HG03066 (cell line): ENCODE results near the gene DHRS4.
"Not testable (repeated sequence)": the region's sequence is repeated elsewhere in the genome, so short reads cannot be mapped to it uniquely, and the experiment has no call there.

Source experiments
- ATAC-seq: cut with Tn5 transposase; IDR thresholded peaks from one replicate; pipeline ENCODE4 v1.9.1; 2021; ENCODE audit warnings: low read depth; ENCODE audit not compliant: unreplicated experiment

Gene DHRS4

GRCh38 chr14:23939607-23940326 is 13.8 kb upstream of the DHRS4 start:
- no peak for ATAC-seq

DNA sequence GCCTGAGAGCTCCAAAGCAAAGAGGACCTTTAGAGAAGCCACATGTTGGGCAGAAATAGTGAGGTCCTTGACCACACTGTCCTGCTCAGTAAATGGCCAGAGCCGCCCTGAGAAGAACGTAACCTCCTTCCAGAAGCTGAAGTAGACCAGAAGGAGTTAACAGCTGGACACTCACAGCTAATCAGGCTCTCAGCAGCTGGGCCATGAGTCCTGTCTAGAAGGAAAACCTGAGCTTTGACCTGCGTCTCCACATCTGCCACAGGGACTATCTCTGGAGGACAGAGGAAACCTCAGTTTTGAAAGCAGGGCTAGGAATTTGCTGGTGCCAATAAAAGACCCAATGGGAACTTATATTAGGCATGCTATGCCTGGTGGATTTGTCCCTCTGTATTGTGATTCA is 12.3 kb upstream of the DHRS4 start:
- ATAC-seq = no peak

DNA sequence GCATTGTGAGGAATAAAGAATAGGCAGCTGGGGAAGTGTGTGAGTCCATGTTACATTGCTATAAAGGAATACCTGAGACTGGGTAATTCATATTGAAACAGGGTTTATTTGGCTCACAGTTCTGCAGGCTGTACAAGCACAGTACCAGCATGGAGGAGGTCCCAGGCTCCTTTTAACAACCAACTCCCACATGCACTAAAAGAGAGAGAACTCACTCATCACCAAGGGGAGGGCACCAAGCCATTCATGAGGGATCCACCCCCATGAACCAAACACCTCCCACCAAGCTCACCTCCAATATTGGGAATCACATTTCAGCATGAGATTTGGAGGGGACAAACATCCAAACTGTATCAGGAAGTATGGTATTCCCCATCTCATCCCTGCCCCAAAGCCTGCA is 11.9 kb upstream of the DHRS4 start:
- ATAC-seq = no peak

GRCh38 chr14:23942587-23942986 is 11.0 kb upstream of the DHRS4 start:
- ATAC-seq = no peak

DNA sequence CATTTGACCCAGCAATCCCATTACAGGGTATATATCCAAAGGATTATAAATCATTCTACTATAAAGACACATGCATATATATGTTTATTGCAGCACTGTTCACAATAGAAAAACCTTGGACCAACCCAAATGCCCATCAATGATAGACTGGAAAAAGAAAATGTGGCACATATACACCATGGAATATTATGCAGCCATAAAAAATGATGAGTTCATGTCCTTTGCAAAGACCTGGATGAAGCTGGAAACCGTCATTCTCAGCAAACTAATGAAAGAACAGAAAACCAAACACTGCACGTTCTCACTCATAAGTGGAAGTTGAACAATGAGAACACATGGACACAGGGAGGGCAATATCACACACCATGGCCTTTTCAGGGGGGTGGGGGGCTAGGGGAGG is 4.5 kb upstream of the DHRS4 start:
- not testable (repeated sequence) for ATAC-seq

- no peak for ATAC-seq
These were observed 3.0 kb upstream of the DHRS4 start for GRCh38 chr14:23950411-23951135.

DNA sequence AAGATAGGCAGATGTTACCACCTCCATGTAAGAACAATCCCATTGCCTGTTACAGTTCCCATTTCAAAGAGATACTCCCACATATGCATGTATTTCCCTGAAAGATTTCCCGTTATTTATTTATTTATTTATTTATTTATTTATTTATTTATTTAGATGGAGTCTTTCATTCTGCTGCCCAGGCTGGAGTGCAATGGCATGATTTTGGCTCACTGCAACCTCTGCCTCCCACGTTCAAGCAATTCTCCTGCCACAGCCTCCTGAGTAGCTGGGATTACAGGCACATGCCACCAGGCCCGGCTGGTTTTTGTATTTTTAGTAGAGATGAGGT is 2.5 kb upstream of the DHRS4 start:
- ATAC-seq = not testable (repeated sequence)

DNA sequence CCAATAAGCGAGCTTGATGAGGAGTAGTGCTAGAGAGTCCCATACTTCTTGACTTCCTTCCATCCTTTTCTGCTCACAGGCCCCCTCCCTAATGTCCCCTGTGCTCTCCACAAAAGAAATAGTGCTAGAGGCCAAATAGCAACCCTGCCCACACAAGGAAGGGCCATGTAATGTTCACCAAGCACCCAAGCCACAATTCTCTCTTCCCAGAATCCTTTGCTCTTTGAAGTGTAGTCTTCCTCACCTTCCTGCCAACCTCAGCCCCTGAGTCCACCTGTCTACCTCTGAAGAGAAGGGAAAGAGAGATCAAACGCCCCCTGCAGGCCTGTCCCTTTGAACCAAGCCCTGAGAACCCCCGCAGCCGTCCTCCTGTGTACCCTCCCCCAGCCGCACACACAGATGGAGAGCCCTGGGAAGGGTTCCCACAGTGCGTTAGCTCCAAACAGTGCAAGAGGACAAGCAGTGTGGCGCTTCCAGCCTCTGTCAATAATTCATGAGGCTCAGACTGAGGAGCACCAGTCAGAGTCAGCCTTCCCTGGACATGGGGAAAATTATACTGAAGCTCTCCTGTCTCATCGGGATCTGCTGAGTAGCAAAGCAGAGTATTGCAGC is 1.9 kb upstream of the DHRS4 start:
- no peak for ATAC-seq

- ATAC-seq = not testable (repeated sequence)
These were observed 480 bp upstream of the DHRS4 start for GRCh38 chr14:23953116-23953463.

DNA sequence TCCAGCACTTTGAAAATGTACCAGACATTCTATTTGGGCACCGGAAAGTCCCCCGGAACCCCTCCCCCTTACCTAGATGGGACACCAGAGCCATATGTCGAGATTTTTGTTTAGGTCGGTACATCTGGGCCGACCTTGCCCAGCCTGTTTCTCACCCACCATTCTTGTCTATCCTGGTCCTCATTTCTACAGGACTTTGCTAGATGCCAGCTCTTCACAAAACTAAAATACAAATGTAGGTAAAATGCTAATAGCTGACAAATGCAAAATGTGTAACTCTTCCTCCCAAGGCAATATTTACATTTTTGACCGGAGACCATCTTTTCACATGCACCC is 677 bp downstream of the DHRS4 start:
- ATAC-seq = peak; percentile 17

- not testable (repeated sequence) for ATAC-seq
These were observed 1.4 kb downstream of the DHRS4 start for GRCh38 chr14:23954965-23955364.

GRCh38 chr14:23955811-23956210 is 2.2 kb downstream of the DHRS4 start:
- ATAC-seq = not testable (repeated sequence)

DNA sequence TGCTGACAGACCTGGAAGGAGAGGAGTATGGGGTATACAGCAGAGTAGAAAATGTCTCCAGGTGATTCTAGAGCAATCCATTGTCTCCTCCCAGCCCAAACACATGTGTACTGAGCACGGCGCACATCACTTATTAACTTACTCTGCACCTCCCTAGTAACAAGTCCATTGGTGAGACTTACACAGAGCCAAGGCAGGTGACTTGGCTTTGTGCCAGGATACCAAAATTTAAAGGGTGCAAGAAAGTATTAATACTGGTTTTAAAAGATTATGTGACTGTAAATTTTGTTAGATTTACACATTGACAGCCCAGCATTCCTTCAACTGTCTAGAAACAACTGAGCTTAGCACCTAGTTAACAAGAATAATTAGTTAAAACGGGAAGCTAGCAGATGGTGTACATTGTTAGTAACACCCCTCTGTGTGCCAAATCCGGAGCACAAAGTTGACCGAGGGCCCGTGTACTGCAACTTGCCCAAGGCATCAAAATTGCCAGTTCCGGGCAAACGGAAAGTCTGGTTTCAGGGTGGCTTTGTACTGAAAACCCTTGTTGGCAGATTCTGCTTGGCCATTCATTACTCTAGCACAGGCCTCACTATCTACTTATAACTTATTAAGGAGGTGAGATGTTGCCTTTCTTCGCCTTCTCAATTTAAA is 4.5 kb downstream of the DHRS4 start:
- ATAC-seq = not testable (repeated sequence)

DNA sequence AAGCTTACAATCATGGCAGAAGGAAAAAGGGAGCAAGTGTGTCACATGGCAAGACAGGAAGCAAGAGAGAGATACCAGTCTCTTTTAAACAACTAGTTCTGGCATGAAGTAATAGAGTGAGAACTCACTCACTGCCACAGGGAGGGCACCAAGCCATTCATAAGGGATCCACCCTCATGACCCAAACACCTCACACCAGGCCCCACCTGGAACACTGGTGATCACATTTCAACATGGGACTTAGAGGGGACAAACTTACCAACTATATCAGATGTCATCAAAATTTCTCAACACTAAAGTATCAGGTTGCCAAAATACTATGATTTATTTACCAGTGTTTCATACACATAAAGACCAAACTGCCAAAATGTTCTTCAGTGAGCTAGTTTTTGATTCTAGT is 7.3 kb downstream of the DHRS4 start:
- ATAC-seq = not testable (repeated sequence)

DNA sequence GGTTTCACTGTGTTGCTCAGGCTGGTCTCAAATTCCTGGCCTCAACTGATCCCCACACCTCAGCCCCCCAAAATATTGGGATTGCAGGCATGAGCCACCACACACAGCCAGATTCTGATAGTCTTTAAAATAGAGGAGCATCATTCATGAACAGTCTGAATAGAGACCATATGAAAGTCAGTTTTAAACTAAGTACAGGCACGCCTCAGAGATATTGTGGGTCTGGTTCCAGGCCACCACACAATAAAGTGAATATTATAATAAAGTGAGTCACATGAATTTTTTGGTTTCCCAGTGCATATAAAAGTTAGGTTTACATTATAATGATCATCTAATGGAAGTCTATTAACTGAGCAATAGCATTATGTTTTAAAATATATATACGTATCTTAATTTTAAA is 8.1 kb downstream of the DHRS4 start:
- not testable (repeated sequence) for ATAC-seq

GRCh38 chr14:23969130-23969480 is 15.5 kb downstream of the DHRS4 start:
- not testable (repeated sequence) for ATAC-seq

DNA sequence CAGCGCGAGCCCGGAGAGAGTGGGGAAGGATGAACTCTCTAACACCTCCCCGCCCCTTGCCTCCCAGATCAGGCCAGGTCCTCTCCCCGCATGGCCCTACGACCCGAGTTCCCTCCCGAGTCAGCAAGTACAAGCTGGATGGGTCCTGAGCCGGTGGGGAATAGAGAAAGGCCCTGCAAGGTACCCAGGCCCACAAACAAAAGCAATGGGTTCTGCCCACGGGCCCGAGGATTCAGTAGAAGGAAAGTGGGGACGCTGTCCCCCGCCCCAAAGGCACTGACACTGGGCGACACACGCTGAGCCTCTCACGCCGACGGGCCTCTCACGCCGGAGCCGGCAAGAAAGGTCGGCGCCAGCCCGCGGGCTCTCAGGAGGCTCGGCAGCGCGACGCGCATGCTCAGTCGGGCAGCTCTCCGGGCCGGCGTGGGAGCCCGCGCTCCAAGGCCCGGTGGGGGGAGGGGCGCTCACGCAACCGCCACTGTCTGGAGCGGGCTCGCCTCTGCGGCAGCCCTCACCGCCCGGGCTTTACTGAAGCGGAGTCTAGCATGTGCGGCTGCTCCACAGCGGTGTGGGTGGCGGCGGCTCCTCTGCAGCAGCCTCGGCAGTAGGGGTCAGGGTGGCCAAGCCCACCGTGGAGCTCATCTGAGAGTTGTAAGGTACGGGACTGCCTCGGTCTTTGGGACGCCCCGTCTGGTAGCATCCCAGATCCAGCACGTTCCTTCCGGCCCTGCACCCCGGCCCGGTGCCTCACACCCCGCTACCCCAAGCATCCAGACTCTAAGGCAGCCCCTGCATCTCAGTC is 16.1 kb downstream of the DHRS4 start:
- ATAC-seq = peak; percentile 80

DNA sequence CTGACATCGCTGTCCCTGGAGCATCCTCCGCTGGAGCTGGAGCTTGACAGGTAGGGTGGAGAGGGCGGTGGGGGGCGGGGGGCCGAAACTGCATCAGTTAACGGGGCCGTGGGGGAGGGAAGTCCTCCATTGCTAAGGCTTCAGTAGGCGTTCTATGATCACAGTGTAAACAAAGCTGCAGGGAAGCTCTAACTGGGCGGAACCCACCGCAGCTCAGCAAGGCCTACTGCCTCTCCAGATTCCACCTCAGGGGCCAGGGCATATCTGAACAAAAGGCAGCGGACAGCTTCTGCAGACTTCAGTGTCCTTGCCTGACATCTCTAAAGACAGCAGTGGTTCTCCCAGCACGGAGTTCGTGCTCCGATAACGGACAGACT is 16.7 kb downstream of the DHRS4 start:
- not testable (repeated sequence) for ATAC-seq

DNA sequence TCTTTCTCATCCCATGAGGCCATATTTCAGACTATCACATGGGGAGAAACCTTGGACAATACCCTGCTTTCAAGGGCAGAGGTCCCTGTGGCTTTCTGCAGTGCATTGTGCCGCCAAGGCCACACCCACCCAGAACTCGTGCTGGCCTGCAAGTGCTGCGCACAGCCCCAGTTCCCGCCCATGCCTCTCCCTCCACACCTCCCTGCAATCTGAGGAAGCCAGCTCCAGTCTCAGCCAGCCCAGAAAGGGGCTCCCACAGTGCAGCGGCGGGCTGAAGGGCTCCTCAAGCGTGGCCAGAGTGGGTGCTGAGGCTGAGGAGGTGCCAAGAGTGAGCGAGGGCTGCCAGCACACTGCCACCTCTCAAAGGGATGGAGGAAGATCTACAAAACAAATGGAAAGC is 19.6 kb downstream of the DHRS4 start:
- not testable (repeated sequence) for ATAC-seq

- ATAC-seq = not testable (repeated sequence)
These were observed 20.5 kb downstream of the DHRS4 start for GRCh38 chr14:23974041-23974440.

GRCh38 chr14:23977208-23977607 is 23.6 kb downstream of the DHRS4 start:
- not testable (repeated sequence) for ATAC-seq
